PFSK-1 (cell line): ENCODE measurements around the gene HS2ST1.

Experiments
- FOXP2 ChIP-seq: optimal IDR thresholded peaks from 2 replicates; pipeline ENCODE3; 2011; ENCODE audit warnings: borderline replicate concordance, control low read depth, inconsistent platforms; ENCODE audit not compliant: insufficient read depth; ENCODE audit errors: extremely low read length, extremely low read depth
- POLR2AphosphoS5 ChIP-seq: IDR thresholded peaks from 2 replicates; pipeline ENCODE4 v1.6.1; 2012; ENCODE audit warnings: low read depth, mild to moderate bottlenecking, control low read depth, low read length, moderate library complexity
- SIN3A ChIP-seq: IDR thresholded peaks from 2 replicates; pipeline ENCODE4 v1.6.1; 2012; ENCODE audit warnings: mild to moderate bottlenecking, low read length, moderate library complexity, borderline replicate concordance; ENCODE audit not compliant: insufficient read depth
- TAF1 ChIP-seq: IDR thresholded peaks from 2 replicates; pipeline ENCODE4 v1.6.1; 2012; ENCODE audit warnings: low read length, control low read depth, borderline replicate concordance; ENCODE audit not compliant: insufficient read depth
- TF ChIP-seq, protein P1 (sequence below), 2 experiments: IDR thresholded peaks; 2 replicates each; pipeline versions ENCODE4 v1.6.1 to v1.8.0; 2011 to 2012; ENCODE audit warnings: low read depth in 2 of 2, low read length in 2 of 2, control low read depth in 1 of 2, inconsistent platforms in 1 of 2, mild to moderate bottlenecking in 1 of 2, moderate library complexity in 1 of 2; ENCODE audit not compliant: insufficient read depth in 1 of 2

HS2ST1 gene

DNA sequence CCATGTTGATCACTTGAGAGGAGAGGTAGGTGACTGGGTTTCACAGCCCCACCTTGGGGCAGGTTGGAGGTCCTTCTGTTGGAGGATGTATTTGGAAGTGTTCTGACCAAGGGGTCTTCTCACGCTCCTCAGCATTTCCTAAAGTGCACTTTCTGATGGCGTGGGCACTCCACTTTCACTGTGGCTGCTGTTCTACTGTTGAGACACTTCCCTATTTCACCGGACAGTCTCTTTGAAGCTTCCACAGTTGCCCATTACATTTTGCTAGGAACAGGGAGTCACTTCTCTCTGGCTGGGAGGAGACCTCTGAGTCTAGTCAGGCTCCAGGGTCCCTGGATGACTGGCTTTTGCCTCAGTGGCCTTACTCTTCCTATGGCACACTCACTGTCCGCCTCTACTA, 234.2 kb downstream of the HS2ST1 start:
- TF ChIP-seq FOXP2, result no peak
- TF ChIP-seq, protein P1, sequence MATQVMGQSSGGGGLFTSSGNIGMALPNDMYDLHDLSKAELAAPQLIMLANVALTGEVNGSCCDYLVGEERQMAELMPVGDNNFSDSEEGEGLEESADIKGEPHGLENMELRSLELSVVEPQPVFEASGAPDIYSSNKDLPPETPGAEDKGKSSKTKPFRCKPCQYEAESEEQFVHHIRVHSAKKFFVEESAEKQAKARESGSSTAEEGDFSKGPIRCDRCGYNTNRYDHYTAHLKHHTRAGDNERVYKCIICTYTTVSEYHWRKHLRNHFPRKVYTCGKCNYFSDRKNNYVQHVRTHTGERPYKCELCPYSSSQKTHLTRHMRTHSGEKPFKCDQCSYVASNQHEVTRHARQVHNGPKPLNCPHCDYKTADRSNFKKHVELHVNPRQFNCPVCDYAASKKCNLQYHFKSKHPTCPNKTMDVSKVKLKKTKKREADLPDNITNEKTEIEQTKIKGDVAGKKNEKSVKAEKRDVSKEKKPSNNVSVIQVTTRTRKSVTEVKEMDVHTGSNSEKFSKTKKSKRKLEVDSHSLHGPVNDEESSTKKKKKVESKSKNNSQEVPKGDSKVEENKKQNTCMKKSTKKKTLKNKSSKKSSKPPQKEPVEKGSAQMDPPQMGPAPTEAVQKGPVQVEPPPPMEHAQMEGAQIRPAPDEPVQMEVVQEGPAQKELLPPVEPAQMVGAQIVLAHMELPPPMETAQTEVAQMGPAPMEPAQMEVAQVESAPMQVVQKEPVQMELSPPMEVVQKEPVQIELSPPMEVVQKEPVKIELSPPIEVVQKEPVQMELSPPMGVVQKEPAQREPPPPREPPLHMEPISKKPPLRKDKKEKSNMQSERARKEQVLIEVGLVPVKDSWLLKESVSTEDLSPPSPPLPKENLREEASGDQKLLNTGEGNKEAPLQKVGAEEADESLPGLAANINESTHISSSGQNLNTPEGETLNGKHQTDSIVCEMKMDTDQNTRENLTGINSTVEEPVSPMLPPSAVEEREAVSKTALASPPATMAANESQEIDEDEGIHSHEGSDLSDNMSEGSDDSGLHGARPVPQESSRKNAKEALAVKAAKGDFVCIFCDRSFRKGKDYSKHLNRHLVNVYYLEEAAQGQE (IDR thresholded peaks at IDR 0.05; ENCODE audit: insufficient read depth in 1 of 2, low read depth in 2 of 2, low read length in 2 of 2), result no peak
- no peak for TF ChIP-seq TAF1
- TF ChIP-seq SIN3A, result no peak
- TF ChIP-seq POLR2AphosphoS5, result no peak

DNA sequence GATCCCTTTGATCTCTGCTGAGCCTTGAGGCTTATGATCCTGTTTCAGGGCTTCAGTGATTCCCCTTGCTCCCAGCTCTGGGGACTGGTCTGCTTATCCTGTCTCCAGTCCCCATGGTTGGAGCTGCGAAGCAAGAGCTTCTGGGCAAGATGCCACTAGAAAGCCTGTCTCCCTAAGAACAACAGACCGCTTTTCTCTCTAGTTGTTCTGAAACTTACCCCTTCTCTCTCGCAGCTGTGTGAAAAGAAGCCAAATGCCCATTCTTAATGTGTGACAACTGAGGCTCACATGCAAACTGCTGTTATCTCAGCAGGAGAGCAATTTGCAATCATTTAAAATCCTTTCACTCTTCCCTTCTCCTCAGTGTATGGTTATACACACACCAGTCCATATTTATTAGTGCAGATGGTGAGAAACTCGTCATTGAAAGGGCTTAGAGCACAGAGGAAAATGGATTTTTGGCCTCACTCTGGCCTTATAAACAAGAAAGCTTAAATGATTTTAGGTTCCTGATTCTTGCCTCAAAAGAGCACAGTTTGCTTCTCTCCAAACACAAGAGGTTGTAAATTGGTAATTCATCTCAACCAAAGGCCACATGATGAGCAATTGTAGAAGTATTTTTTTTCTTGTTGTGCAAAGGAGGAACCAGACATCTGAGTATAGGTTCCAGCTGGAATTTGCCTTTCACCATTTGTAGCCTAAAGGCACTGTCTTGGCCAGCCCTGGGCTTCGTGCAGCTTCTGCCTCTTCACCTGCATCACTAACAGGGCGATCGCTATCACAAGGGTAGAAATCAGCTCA, 235.0 kb downstream of the HS2ST1 start:
- no peak for TF ChIP-seq TAF1
- no peak for TF ChIP-seq POLR2AphosphoS5
- TF ChIP-seq, protein P1 (IDR thresholded peaks at IDR 0.05; ENCODE audit: insufficient read depth in 1 of 2, low read depth in 2 of 2, low read length in 2 of 2), result no peak
- no peak for TF ChIP-seq FOXP2
- TF ChIP-seq SIN3A, result no peak

DNA sequence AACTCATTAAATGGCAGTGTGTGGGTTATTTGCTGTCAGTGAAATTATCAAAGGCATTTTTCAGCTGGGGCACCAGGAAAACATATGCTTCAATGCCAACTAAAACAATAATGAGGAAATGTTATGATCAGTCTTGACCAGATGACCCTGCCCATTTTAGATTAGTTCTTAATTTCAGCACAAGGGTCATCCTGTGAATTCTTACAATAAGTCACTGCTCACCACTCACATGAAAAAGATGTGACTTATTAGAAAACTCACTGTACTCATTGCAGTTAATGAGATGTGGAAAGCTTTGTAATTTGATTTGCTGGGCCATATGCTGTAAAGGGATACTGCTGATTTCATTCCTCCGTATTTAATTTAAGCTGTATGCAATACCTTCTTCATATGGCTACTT, 235.7 kb downstream of the HS2ST1 start:
- TF ChIP-seq POLR2AphosphoS5 (no peak), FOXP2 (no peak), SIN3A (no peak), TAF1 (no peak)
- TF ChIP-seq, protein P1 (IDR thresholded peaks at IDR 0.05; ENCODE audit: insufficient read depth in 1 of 2, low read depth in 2 of 2, low read length in 2 of 2), result no peak

DNA sequence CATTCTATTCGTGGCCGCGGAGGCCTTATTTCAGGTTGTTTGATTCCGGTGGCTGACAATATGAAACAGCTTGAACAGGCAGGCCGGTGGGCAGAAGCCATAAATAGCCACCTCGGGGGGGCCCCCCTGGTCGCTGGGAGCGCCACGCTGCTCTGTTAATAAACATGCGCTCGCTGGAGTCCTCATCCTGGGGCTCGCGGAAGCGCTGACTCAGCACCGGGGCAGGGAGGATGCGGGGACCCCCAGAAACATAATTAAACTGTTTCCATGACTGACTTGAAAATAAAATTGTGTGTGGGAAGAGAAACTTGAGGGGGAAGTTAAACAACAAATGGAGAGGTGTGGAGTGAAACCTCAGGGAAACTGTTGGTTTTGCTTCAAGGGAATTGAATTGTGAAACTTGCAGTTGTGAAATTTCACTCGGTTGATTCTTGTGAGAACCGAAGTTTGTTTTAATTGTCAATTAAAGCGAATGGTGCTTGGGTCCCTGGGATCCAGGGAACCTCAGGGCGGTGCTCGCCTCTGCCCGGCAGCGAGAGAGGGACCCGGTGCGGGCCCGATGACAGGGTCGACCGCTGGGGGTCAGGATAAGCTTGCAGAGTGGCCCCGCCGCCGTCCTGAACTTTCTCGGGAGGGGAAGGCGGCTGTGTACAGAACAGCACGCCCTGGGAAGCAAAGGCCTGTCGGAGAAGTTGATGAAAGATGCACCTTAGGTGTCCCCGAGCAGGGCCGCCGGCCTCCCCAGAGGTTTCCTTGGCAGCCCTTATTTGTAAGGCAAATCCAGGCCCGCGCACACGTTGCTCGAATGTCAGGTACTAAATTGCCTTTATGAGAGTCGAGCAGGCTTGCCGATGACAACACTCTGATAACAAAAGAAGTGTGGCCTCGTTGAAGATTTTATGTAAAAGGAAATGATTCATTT, 237.3 kb downstream of the HS2ST1 start:
- TF ChIP-seq TAF1 (no peak), SIN3A (no peak), FOXP2 (no peak), POLR2AphosphoS5 (no peak)
- TF ChIP-seq, protein P1 (IDR thresholded peaks at IDR 0.05; ENCODE audit: insufficient read depth in 1 of 2, low read depth in 2 of 2, low read length in 2 of 2), result no peak
